Measurements from ENCODE around the gene ECHDC1. TPM values are rescaled to one million over a fixed set of nuclear protein-coding genes. Genes with fewer than 3 reads are reported as not detected.
"Not testable (repeated sequence)": the region's sequence is repeated elsewhere in the genome, so short reads cannot be mapped to it uniquely, and the experiment has no call there.

ECHDC1 gene
- total RNA-seq, 1 donor from 2014 or later = 59.7 TPM

- Mint-ChIP-seq H3K27me3 (no peaks in the 10 kb centered on the region), H3K36me3 (ENCODE audit: low read depth) (peaks cover 38% of the 10 kb centered on the region), H3K9me3 (peaks cover 5% of the 10 kb centered on the region), H3K4me3 (no peak overlapping the region), H3K4me1 (peaks cover 47% of the 10 kb centered on the region), H3K27ac (peak overlapping the region; percentile 54)
- no peak for TF ChIP-seq CTCF (IDR thresholded peaks at IDR 0.05)
- ATAC-seq (ENCODE audit: low read depth) (no peak), DNase-seq (no peak)
- intact Hi-C loops (cut with micrococcal nuclease) = no loop called here
- CTCF ChIA-PET = interaction anchor here (1.1 kb wide), 1 partner anchor 16 kb away, joined by 3 read pairs; no protein-coding TSS in a partner anchor
- POLR2A ChIA-PET = interaction anchor here (0.9 to 1.2 kb wide), 2 partner anchors 9 to 66 kb away, joined by 3 to 4 read pairs; partner anchors contain the start of gene RNF146
These were observed 10.9 kb downstream of the ECHDC1 start for GRCh38 chr6:127332383-127332961.

GRCh38 chr6:127331256-127331655 lies 12.2 kb downstream of the ECHDC1 start:
- H3K9me3 Mint-ChIP-seq; H3K27ac Mint-ChIP-seq; DNase-seq; H3K4me3 Mint-ChIP-seq; H3K27me3 Mint-ChIP-seq; intact Hi-C loops (cut with micrococcal nuclease); ATAC-seq (ENCODE audit: low read depth): not testable (repeated sequence)
- peaks cover 36% of the 10 kb centered on the region for H3K4me1 Mint-ChIP-seq
- CTCF ChIA-PET = interaction anchor here (0.6 to 1.0 kb wide), 2 partner anchors 11 to 32 kb away, joined by 3 to 4 read pairs; no protein-coding TSS in a partner anchor
- peaks cover 40% of the 10 kb centered on the region for H3K36me3 Mint-ChIP-seq (ENCODE audit: low read depth)
- POLR2A ChIA-PET = interaction anchor here (1.2 kb wide), 1 partner anchor 10 kb away, joined by 3 read pairs; no protein-coding TSS in a partner anchor

- H3K4me3 Mint-ChIP-seq = no peak overlapping the region
- H3K36me3 Mint-ChIP-seq (ENCODE audit: low read depth) = peaks cover 56% of the 10 kb centered on the region
- H3K4me1 Mint-ChIP-seq = peaks cover 11% of the 10 kb centered on the region
- no peak for TF ChIP-seq CTCF (IDR thresholded peaks at IDR 0.05)
- H3K9me3 Mint-ChIP-seq = no peaks in the 10 kb centered on the region
- H3K27me3 Mint-ChIP-seq = no peaks in the 10 kb centered on the region
- DNase-seq = no peak
- ATAC-seq (ENCODE audit: low read depth) = no peak
- ChIA-PET CTCF (no interaction called here), POLR2A (no interaction called here)
- no peak overlapping the region for H3K27ac Mint-ChIP-seq
- intact Hi-C loops (cut with micrococcal nuclease) = no loop called here
These were observed 15.3 kb downstream of the ECHDC1 start for GRCh38 chr6:127328043-127328609.

- ATAC-seq (ENCODE audit: low read depth) = no peak
- Mint-ChIP-seq H3K27me3 (no peaks in the 10 kb centered on the region), H3K4me1 (peaks cover 6% of the 10 kb centered on the region), H3K36me3 (ENCODE audit: low read depth) (peaks cover 52% of the 10 kb centered on the region), H3K27ac (no peak overlapping the region), H3K9me3 (no peaks in the 10 kb centered on the region), H3K4me3 (no peak overlapping the region)
- no peak for TF ChIP-seq CTCF (IDR thresholded peaks at IDR 0.05)
- CTCF ChIA-PET = no interaction called here
- POLR2A ChIA-PET = no interaction called here
- intact Hi-C loops (cut with micrococcal nuclease) = no loop called here
- no peak for DNase-seq
These were observed 23.7 kb downstream of the ECHDC1 start for GRCh38 chr6:127319686-127320085.

- no peak overlapping the region for H3K27ac Mint-ChIP-seq
- no peak for ATAC-seq (ENCODE audit: low read depth)
- POLR2A ChIA-PET = no interaction called here
These were observed 25.9 kb downstream of the ECHDC1 start for GRCh38 chr6:127317388-127318128.

More at GRCh38 chr6:127317388-127318128, 25.9 kb downstream of the ECHDC1 start:
- Mint-ChIP-seq H3K36me3 (ENCODE audit: low read depth) (peaks cover 50% of the 10 kb centered on the region), H3K4me1 (peaks cover 6% of the 10 kb centered on the region), H3K9me3 (no peaks in the 10 kb centered on the region), H3K4me3 (no peak overlapping the region), H3K27me3 (no peaks in the 10 kb centered on the region)
- intact Hi-C loops (cut with micrococcal nuclease) = no loop called here
- CTCF ChIA-PET = interaction anchor here (1.1 to 1.6 kb wide), 3 partner anchors 14 to 25 kb away, joined by 3 to 6 read pairs (median 4); no protein-coding TSS in a partner anchor
- TF ChIP-seq CTCF (IDR thresholded peaks at IDR 0.05) = no peak
- no peak for DNase-seq
